IMR-90 (cell line): ENCODE results near the gene FYCO1. TPM values are rescaled to one million over a fixed set of nuclear protein-coding genes. Genes with fewer than 3 reads are reported as not detected.

Experiments
- ATAC-seq: fragments of 200-7000 bp; cut with Tn5 transposase; 2 replicates; pipeline ENCODE4 v1.9.1; 2020; ENCODE audit warnings: low read depth, mild to moderate bottlenecking, moderate library complexity
- BruUV-seq: library from RNA; stranded (reverse); fragments of 400-500 nt; replicated peaks from 2 replicates; lab custom pipeline; 2021; lab: Mats Ljungman, UMichigan
- CTCF ChIA-PET: fragments of 300-600 bp; formaldehyde crosslinking; extraction: SDS; loops from one replicate; lab custom pipeline; 2021; ENCODE audit warnings: antibody characterized with exemption; lab: Yijun Ruan, JAX
- POLR2A ChIA-PET: fragments of 300-600 bp; sonication (Branson Sonifier 250); formaldehyde crosslinking; loops from one replicate; lab custom pipeline; 2022; ENCODE audit warnings: antibody characterized with exemption; ENCODE audit not compliant: unreplicated experiment; lab: Charles Lee
- DNase-seq: peaks from one replicate; pipeline ENCODE4 v3.0.0; 2013
- H2AFZ ChIP-seq: replicated peaks from 2 replicates; pipeline ENCODE3; 2013; ENCODE audit warnings: low read length, mild to moderate bottlenecking; ENCODE audit not compliant: poor library complexity
- H2AK5ac ChIP-seq: 2 replicates; pipeline ENCODE4 v1.6.1; 2013; ENCODE audit warnings: low read depth, low read length, inconsistent platforms
- H2AK9ac ChIP-seq: replicated peaks from 2 replicates; pipeline ENCODE3; 2013; ENCODE audit warnings: mild to moderate bottlenecking, low read depth, low read length, moderate library complexity; ENCODE audit not compliant: poor library complexity
- H2BK120ac ChIP-seq: 2 replicates; pipeline ENCODE4 v1.6.1; 2013; ENCODE audit warnings: low read depth, low read length, inconsistent platforms
- H2BK15ac ChIP-seq: 3 replicates; pipeline ENCODE4 v1.6.1; 2013; ENCODE audit warnings: low read depth, low read length, inconsistent platforms
- H2BK20ac ChIP-seq: 2 replicates; pipeline ENCODE4 v1.6.1; 2013; ENCODE audit warnings: low read depth, mild to moderate bottlenecking, inconsistent platforms, low read length, moderate library complexity
- H2BK5ac ChIP-seq: 2 replicates; pipeline ENCODE4 v1.6.1; 2013; ENCODE audit warnings: mild to moderate bottlenecking, low read depth, low read length, inconsistent platforms; ENCODE audit not compliant: poor library complexity, severe bottlenecking
- H3K14ac ChIP-seq: replicated peaks from 2 replicates; pipeline ENCODE4 v1.6.1; 2013; ENCODE audit warnings: low read depth, low read length, inconsistent platforms
- H3K18ac ChIP-seq: 2 replicates; pipeline ENCODE4 v1.6.1; 2013; ENCODE audit warnings: low read depth, low read length, control low read depth
- H3K23ac ChIP-seq: 2 replicates; pipeline ENCODE4 v1.6.1; 2013; ENCODE audit warnings: low read depth, low read length, inconsistent platforms
- H3K27ac ChIP-seq: 2 replicates; pipeline ENCODE4 v1.5.1; 2013; ENCODE audit warnings: mild to moderate bottlenecking, control low read depth, low read length; ENCODE audit not compliant: insufficient read depth
- H3K27me3 ChIP-seq: 2 replicates; pipeline ENCODE4 v1.6.1; 2013; ENCODE audit warnings: low read length; ENCODE audit not compliant: control insufficient read depth, insufficient read depth
- H3K36me3 ChIP-seq: 2 replicates; pipeline ENCODE4 v1.6.1; 2013; ENCODE audit warnings: low read length, mixed read lengths; ENCODE audit not compliant: control insufficient read depth, insufficient read depth
- H3K4ac ChIP-seq: 2 replicates; pipeline ENCODE4 v1.6.1; 2013; ENCODE audit warnings: low read depth, low read length, inconsistent platforms
- H3K4me1 ChIP-seq: 2 replicates; pipeline ENCODE4 v1.6.1; 2013; ENCODE audit warnings: low read length, mixed read lengths; ENCODE audit not compliant: control insufficient read depth, insufficient read depth
- H3K4me2 ChIP-seq: 2 replicates; pipeline ENCODE4 v1.6.1; 2013; ENCODE audit warnings: low read depth, mild to moderate bottlenecking, control low read depth, low read length, moderate library complexity
- H3K4me3 ChIP-seq: 2 replicates; pipeline ENCODE4 v1.5.1; 2013; ENCODE audit warnings: low read depth, mild to moderate bottlenecking, control low read depth, low read length, moderate library complexity; ENCODE audit not compliant: insufficient read depth
- H3K56ac ChIP-seq: 2 replicates; pipeline ENCODE4 v1.6.1; 2013; ENCODE audit warnings: low read length, inconsistent platforms; ENCODE audit not compliant: insufficient read depth; ENCODE audit errors: extremely low read depth
- H3K79me1 ChIP-seq, 2 experiments: 2 replicates each; pipeline ENCODE4 v1.6.1; 2013; ENCODE audit warnings: low read length in 2 of 2, inconsistent platforms in 1 of 2, low read depth in 1 of 2
- H3K9ac ChIP-seq: 2 replicates; pipeline ENCODE4 v1.6.1; 2013; ENCODE audit warnings: low read depth, low read length, control low read depth
- H3K9me1 ChIP-seq: 2 replicates; pipeline ENCODE4 v1.6.1; 2013; ENCODE audit warnings: low read length, inconsistent platforms; ENCODE audit not compliant: insufficient read depth
- H3K9me3 ChIP-seq: 2 replicates; pipeline ENCODE4 v1.6.1; 2013; ENCODE audit warnings: low read length; ENCODE audit not compliant: control insufficient read depth, insufficient read depth
- H4K20me1 ChIP-seq: 2 replicates; pipeline ENCODE4 v1.6.1; 2013; ENCODE audit warnings: low read length, inconsistent platforms; ENCODE audit not compliant: insufficient read depth
- H4K5ac ChIP-seq: 2 replicates; pipeline ENCODE4 v1.6.1; 2013; ENCODE audit warnings: mild to moderate bottlenecking, low read depth, low read length, control low read depth
- H4K8ac ChIP-seq, 2 experiments: 2 replicates each; pipeline ENCODE4 v1.6.1; 2013; ENCODE audit warnings: low read depth in 2 of 2, low read length in 2 of 2, control low read depth in 1 of 2, inconsistent platforms in 1 of 2
- H4K91ac ChIP-seq: 2 replicates; pipeline ENCODE4 v1.6.1; 2013; ENCODE audit warnings: low read depth, low read length, inconsistent platforms; ENCODE audit not compliant: insufficient read depth
- BHLHE40 ChIP-seq: fragments of 150-350 bp; IDR thresholded peaks from 2 replicates; pipeline ENCODE4 v1.6.1; 2016; ENCODE audit warnings: mild to moderate bottlenecking, low read depth, low read length
- CEBPB ChIP-seq: IDR thresholded peaks from 2 replicates; pipeline ENCODE4 v1.6.1; 2012; ENCODE audit warnings: low read depth, low read length, improper control_type of control experiment
- CHD1 ChIP-seq: IDR thresholded peaks from 2 replicates; pipeline ENCODE4 v1.6.1; 2012; ENCODE audit warnings: low read depth, low read length, improper control_type of control experiment
- CTCF ChIP-seq: conservative IDR thresholded peaks from 2 replicates; pipeline ENCODE4 v1.5.1; 2012; ENCODE audit warnings: mild to moderate bottlenecking, low read depth, low read length, improper control_type of control experiment
- ELK1 ChIP-seq: fragments of 150-350 bp; IDR thresholded peaks from 2 replicates; pipeline ENCODE4 v1.6.1; 2016; ENCODE audit warnings: low read depth, mild to moderate bottlenecking, low read length, moderate library complexity, borderline replicate concordance
- FOS ChIP-seq: fragments of 150-350 bp; IDR thresholded peaks from 2 replicates; pipeline ENCODE4 v1.6.1; 2016; ENCODE audit warnings: low read depth, low read length
- MAFK ChIP-seq: IDR thresholded peaks from 2 replicates; pipeline ENCODE4 v1.6.1; 2012; ENCODE audit warnings: low read depth, low read length, improper control_type of control experiment
- MAZ ChIP-seq: IDR thresholded peaks from 2 replicates; pipeline ENCODE4 v1.6.1; 2012; ENCODE audit warnings: low read depth, mild to moderate bottlenecking, low read length, improper control_type of control experiment, moderate library complexity, borderline replicate concordance
- MXI1 ChIP-seq: IDR thresholded peaks from 2 replicates; pipeline ENCODE4 v1.6.1; 2012; ENCODE audit warnings: low read depth, mild to moderate bottlenecking, low read length, moderate library complexity, borderline replicate concordance
- NFE2L2 ChIP-seq: fragments of 150-350 bp; IDR thresholded peaks from 2 replicates; pipeline ENCODE4 v1.6.1; 2016; ENCODE audit warnings: low read depth, mild to moderate bottlenecking, low read length
- POLR2A ChIP-seq: IDR thresholded peaks from 2 replicates; pipeline ENCODE4 v1.6.1; 2012; ENCODE audit warnings: mild to moderate bottlenecking, low read depth, low read length
- RAD21 ChIP-seq: IDR thresholded peaks from 2 replicates; pipeline ENCODE4 v1.6.1; 2012; ENCODE audit warnings: low read length, improper control_type of control experiment
- RCOR1 ChIP-seq: IDR thresholded peaks from 2 replicates; pipeline ENCODE4 v1.6.1; 2012; ENCODE audit warnings: mild to moderate bottlenecking, low read length, improper control_type of control experiment; ENCODE audit not compliant: insufficient replicate concordance
- RFX5 ChIP-seq: IDR thresholded peaks from 2 replicates; pipeline ENCODE4 v1.8.0; 2012; ENCODE audit warnings: low read depth, mild to moderate bottlenecking, low read length, moderate library complexity
- SMC3 ChIP-seq: fragments of 150-350 bp; IDR thresholded peaks from 2 replicates; pipeline ENCODE4 v1.6.1; 2016; ENCODE audit warnings: low read depth, mild to moderate bottlenecking, antibody characterized with exemption, low read length, moderate library complexity
- USF2 ChIP-seq: fragments of 150-350 bp; IDR thresholded peaks from 2 replicates; pipeline ENCODE4 v1.6.1; 2017; ENCODE audit warnings: mild to moderate bottlenecking, antibody characterized with exemption, low read length, low read depth
- WGBS, 2 experiments: methylation state at CpG; one replicate each; pipeline versions ENCODE4 v1.1.5 to v1.1.7; 2013; ENCODE audit warnings: missing lambda C conversion rate in 2 of 2; ENCODE audit not compliant: insufficient read length in 1 of 2; ENCODE audit errors: extremely low coverage in 2 of 2; 5-methylcytosine and 5-hydroxymethylcytosine counted together
- dilution Hi-C: fragments of 300-500 bp; cut with HindIII; formaldehyde crosslinking; loops from one replicate; pipeline ENCODE4 v1.14.3; 2018; ENCODE audit warnings: low sequenced_read_pairs; ENCODE audit not compliant: unreplicated experiment
- in situ Hi-C: fragments of 300-500 bp; cut with MboI; formaldehyde crosslinking; loops from 3 replicates; pipeline ENCODE4 v1.14.3; 2019; ENCODE audit warnings: low sequenced_read_pairs, inconsistent platforms, mixed read lengths
- intact Hi-C: fragments of 100-400 bp; cut with micrococcal nuclease; formaldehyde crosslinking; loops from 2 replicates; pipeline ENCODE4 v1.10.0; 2022
- polyA plus RNA-seq, 3 experiments: library from polyadenylated mRNA; depleted of rRNA; stranded (reverse); fragments of >200 nt; gene quantifications; 2 replicates each; pipeline ENCODE4 v1.2.3, GENCODE V29; 2012; ENCODE audit warnings: low replicate concordance in 1 of 3
- total RNA-seq: library from RNA; depleted of rRNA; stranded (reverse); fragments of >200 nt; gene quantifications from 2 replicates; pipeline ENCODE4 v1.2.3, GENCODE V29; 2012

Gene FYCO1
- total and polyA plus RNA-seq, 2 of the 4 experiments (the other 2 are of a cell fraction), result 13.7 to 20.1 TPM

- H2AK9ac ChIP-seq, result no peak overlapping the region
- no peak overlapping the region for H4K5ac ChIP-seq
- no peak overlapping the region for H3K14ac ChIP-seq
- H2AFZ ChIP-seq, result peak overlapping the region; percentile 25
- no peak overlapping the region for H2BK20ac ChIP-seq
- no peak overlapping the region for H3K56ac ChIP-seq
- peaks cover 28% of the 10 kb centered on the region for H3K36me3 ChIP-seq
- peaks cover 15% of the 10 kb centered on the region for H3K9me1 ChIP-seq
- DNase-seq (no peak), ATAC-seq (no peak)
- POLR2A ChIA-PET, result no interaction called here
- H3K9ac ChIP-seq, result no peak overlapping the region
- H3K4me1 ChIP-seq, result peaks cover 8% of the 10 kb centered on the region
- H4K91ac ChIP-seq, result no peak overlapping the region; the same call in 1 of the 2 replicates
- no peak overlapping the region for H3K18ac ChIP-seq
- no peak overlapping the region for H2AK5ac ChIP-seq
- CTCF ChIA-PET, result no interaction called here
- H3K27me3 ChIP-seq, result no peaks in the 10 kb centered on the region
- H4K20me1 ChIP-seq, result peaks cover 7% of the 10 kb centered on the region
- H2BK15ac ChIP-seq, result no peak overlapping the region
- dilution Hi-C loops (no loop called here), intact Hi-C loops (no loop called here), in situ Hi-C loops (no loop called here)
- H2BK120ac ChIP-seq, result no peak overlapping the region
- H3K9me3 ChIP-seq, result no peaks in the 10 kb centered on the region
- H3K79me1 ChIP-seq, result no peaks in the 10 kb centered on the region
- no peak overlapping the region for H3K4me3 ChIP-seq
- TF ChIP-seq RAD21 (no peak), NFE2L2 (no peak), MAZ (no peak), SMC3 (no peak), MAFK (no peak), POLR2A (no peak), CHD1 (no peak), RFX5 (no peak), FOS (no peak), CEBPB (no peak), ELK1 (no peak), USF2 (no peak), BHLHE40 (no peak), CTCF (no peak), RCOR1 (no peak), MXI1 (no peak)
- H3K27ac ChIP-seq, result no peak overlapping the region
- no peak overlapping the region for H2BK5ac ChIP-seq
- H3K4ac ChIP-seq, result no peak overlapping the region
- 100% methylated on average over 2 of the region's 4 CpGs; no CpG with 5 or more reads in 1 of the 2 experiments for WGBS, 2 experiments
- no peak overlapping the region for H3K23ac ChIP-seq
- no peak overlapping the region for H3K4me2 ChIP-seq
- H4K8ac ChIP-seq, result no peak overlapping the region
- no TSS peak for BruUV-seq
These were observed 20.9 kb downstream of the FYCO1 start for GRCh38 chr3:45974686-45975085.
